Dermis lymphatic vessel endothelial cell (primary cell): Measurements from ENCODE around the gene SCAP. TPM values are rescaled to one million over a fixed set of nuclear protein-coding genes. Genes with fewer than 3 reads are reported as not detected.

Experiments used
- total RNA-seq: library from RNA; depleted of rRNA; stranded (reverse); fragments of >200 nt; gene quantifications from 2 replicates; pipeline ENCODE4 v1.2.1, GENCODE V29; 2014

The SCAP gene
- total RNA-seq = 39.7 and 46.6 TPM in 2 replicates

GRCh38 chr3:47475570-47476329, at the start of gene SCAP:
SCAP (minus strand) TSS chr3:47475941; CDS start chr3:47442993, 32,948 bp downstream.

DNA sequence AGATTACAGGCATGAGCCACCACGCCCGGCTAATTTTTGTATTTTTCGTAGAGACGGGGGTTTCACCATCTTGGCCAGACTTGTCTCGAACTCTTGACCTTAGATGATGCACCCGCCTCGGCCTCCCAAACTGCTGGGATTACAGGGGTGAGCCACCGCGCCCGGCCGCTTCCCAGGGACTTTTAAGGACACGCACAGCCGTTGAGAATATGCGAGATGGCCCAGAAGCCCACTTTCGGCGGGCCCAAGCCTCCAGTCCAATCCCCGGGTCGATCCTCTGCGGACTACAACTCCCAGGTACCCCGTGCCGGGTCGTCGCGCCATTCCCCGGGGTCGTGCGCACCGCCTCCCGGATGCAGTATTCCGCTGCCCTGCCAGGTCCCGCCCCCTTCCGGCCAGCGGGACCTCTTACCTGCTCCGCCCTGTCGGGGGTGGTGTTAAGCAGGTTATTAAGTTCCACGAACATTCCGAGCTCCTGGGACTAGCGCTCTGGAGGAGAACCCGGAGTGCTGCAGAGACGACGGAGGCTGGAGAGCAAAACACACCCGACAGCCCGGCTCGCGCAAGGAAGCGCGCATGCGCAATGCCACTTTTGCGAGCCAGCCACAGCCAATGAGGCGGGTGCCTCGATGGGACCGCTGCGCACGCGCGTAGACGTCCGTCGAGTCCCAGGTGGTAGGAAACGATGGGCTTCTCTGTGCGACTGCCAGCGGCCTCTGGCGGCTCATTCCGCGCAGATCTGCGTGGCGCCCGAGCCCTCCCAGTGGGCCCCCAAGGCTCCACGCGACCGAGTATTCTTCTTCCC, 37.6 kb upstream of the SCAP start, which contains the start of gene ELP6:
Gene ELP6 (minus strand): TSS at position 588 of the 805 bp plus-strand sequence. CDS start 122 bp downstream, at position 466.

DNA sequence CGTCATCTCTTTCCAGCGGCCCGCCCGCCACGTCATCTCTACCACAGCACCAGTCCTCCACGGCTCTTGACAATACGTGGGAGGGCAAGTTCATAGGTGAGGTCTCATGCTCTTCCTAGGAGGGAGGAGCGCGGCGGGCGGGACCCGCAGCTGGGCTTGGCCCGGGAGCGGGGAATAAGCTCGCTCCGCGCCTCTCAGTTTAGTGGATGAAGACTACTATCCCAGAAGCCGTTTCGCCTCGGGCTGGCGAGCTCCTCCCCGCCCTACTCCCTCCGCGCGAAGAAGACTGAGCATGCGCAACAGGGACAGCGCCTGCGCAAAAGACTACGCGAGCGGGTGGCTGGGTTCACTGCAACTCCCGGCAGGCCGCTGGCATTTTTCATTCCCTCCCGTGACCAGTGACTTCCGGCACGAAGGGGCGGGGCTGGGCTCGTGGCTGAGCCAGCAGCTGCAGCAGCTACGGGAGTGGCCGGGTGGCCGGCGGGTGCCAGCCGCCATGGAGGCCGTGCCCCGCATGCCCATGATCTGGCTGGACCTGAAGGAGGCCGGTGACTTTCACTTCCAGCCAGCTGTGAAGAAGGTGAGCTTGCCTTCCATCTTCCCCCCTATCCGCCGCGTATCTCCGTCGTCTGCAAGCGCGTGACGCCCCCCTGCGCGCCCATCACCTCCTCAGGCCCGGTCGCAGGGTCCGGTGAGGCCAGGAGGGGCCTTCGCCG, 95.0 kb downstream of the SCAP start, which contains the start of gene PTPN23:
Gene PTPN23 (plus strand): TSS at position 421 of the 716 bp plus-strand sequence. CDS start 76 bp downstream, at position 497.

Other genes starting within 250 kb of the SCAP start
- gene KIF9, start 193.1 kb downstream of the SCAP start, total RNA-seq = 10.3 and 10.9 TPM in 2 replicates
- 15.1 and 18.5 TPM in 2 replicates for gene KLHL18, start 193.0 kb downstream of the SCAP start, total RNA-seq
- gene PTPN23, start 94.9 kb downstream of the SCAP start, total RNA-seq = 14.2 and 15.3 TPM in 2 replicates
- gene ELP6, start 37.8 kb upstream of the SCAP start, total RNA-seq = 32.1 and 35.2 TPM in 2 replicates
- gene CSPG5, start 102.9 kb upstream of the SCAP start, total RNA-seq = 0.11 and 0.26 TPM in 2 replicates